HG02973 (cell line): Measurements from ENCODE around the gene AXIN2.
"Not testable (repeated sequence)": the region's sequence is repeated elsewhere in the genome, so short reads cannot be mapped to it uniquely, and the experiment has no call there.

Experiments
- ATAC-seq: cut with Tn5 transposase; IDR thresholded peaks from one replicate; pipeline ENCODE4 v1.9.1; 2021; ENCODE audit warnings: moderate library complexity; ENCODE audit not compliant: unreplicated experiment

The AXIN2 gene

DNA sequence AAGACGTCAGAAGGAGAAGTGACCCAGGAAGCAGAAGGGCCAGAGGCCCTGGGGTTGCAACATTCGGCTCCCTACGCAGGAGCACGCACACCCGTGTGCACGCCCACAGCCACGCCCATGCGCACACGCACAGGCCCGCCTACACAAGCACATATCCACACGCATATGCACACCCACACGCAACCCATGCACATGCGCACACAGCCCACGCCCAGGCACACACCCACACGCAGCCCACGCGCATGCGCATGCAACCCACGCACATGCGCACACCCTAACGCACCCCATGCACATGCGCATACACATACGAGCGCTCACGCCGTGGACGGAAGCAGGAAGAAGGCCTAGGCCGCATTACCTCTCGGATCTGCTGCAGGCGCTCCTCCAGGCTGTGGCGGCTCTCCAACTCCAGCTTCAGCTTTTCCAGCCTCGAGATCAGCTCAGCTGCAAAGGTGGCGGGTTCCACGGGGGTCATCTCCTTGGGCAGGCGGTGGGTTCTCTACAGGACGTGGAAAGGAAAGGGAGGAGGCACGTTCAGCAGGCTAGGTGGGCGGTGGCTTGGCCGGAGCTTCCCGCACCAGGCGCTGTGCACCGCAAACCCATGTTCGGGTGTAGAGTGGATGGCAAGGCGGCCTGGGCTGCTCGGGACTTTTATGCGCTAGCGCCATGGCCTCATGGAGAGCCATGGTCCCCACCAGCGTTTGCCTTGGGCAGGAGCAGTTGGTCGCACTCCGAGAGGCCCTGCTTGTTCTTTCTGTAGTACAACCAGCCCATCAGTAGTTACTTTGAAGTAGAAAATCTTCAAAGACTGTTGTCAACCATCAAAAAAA is 23.4 kb downstream of the AXIN2 start:
- no peak for ATAC-seq

DNA sequence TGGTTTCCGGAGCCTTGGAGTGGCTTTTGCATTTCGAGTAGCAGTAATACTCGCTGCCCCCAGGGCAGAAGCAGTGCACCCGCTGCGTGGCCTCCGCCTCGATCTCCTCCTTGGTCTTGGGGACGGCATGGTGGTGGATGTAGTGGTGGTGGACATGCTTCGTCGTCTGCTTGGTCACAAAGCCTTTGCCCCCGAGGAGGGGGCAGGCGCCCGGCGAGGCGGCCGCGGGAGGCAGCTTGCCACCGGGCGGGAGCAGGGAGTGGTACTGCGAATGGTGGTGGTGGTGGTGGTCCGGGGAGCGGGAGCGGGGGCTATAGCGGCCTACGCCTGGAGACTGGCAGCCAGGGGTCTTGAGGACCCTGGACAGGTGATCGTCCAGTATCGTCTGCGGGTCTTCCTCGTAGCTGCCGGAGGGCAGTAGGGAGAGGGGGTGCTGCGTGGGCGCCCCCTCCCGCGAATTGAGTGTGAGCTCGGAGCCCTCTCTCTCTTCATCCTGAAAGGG is 24.1 kb downstream of the AXIN2 start:
- ATAC-seq, result no peak

DNA sequence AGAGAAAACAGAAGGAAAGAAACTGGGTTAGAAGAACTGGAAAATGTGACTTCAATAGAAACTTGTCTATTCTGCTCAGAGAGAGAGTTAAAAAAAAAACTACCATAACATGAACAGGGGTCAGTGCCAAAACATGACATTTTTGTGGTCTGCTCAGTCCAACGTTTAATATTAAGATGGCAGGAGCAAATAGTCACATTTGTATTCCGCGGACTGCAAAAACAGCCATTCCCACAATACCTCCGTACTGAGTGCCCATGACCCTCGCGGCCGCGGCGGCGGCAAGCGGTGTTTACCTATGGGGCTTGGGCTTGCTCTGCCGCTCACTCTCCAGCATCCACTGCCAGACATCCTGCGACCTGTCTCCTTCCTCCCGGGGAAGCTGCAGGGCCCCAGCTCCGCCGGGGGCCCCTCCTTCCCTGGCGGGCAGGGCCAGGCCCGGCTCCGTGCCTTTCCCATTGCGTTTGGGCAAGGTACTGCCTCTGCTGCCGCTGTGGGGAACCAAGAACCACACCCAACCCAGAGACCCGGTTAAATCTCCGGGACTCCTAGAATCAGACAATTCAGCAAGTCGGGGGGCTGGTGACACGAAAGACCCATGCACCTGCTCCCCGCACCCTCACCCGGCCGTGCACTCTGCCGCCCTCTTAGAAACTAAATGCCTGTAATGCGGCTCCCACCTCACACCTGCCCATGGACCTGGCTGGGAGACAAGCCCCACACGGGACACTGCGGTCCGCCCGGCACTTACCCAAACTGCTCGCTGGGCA is 24.7 kb downstream of the AXIN2 start:
- no peak for ATAC-seq

DNA sequence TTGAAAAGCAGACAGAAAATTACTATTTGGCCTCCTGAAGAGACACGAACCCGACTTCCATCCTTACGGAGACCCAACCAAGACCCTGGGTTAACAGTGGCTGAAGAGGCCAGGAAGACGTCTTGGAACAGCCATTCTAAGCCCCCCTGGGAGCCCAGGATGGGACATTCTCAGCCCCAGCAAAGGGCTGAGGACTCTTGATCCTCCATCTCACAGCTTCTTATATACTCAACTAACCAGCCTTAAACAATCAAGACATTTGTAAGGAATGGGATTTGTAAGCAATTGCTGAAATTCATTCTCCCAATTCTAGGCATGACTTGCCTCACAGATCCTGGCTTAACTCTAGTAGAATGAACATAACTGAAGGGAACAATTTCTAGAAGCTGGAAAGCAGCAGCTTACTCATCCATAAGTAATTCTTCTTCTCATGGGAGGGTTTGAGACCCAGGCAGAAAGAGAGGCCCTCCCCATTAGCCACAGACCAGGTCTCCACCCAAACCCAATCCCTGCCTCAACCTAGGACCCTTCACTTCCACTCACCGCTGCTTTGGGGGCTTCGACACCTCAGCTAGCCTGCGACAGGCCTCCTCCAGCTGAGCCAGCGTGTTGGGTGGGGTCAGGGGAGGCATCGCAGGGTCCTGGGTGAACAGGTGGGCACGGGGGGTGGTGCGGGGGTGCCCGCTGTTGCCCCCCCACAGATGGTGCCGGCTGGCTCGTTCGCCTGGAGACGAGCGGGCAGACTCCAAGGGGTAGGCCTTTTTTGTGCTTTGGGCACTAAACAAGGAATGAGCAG is 25.5 kb downstream of the AXIN2 start:
- ATAC-seq, result no peak

DNA sequence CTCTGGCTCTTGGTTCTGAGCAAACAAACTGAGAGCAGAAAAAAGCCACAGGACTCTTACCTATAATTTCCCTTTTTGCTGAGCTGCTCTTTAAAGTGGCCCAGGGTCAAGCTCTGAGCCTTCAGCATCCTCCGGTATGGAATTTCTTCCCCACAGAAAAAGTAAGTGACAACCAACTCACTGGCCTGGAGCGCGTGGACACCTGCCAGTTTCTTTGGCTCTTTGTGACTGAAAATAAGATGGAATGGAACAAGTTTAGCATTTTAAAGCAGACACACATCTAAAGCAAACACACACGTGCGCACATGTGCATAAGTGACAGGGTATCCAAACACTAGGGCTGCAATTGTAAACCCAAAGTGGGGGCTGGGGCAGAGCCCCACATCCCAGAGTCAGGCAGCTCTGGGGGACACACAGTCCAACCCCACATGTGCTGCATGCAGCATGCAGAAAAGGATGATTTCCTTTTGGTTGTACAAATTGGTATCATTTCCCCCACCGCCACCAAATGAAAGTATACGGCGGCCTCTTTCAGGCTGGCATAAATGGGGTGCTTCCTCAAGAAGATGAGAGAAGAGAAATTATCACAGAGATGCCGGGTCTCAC is 27.5 kb downstream of the AXIN2 start:
- no peak for ATAC-seq

DNA sequence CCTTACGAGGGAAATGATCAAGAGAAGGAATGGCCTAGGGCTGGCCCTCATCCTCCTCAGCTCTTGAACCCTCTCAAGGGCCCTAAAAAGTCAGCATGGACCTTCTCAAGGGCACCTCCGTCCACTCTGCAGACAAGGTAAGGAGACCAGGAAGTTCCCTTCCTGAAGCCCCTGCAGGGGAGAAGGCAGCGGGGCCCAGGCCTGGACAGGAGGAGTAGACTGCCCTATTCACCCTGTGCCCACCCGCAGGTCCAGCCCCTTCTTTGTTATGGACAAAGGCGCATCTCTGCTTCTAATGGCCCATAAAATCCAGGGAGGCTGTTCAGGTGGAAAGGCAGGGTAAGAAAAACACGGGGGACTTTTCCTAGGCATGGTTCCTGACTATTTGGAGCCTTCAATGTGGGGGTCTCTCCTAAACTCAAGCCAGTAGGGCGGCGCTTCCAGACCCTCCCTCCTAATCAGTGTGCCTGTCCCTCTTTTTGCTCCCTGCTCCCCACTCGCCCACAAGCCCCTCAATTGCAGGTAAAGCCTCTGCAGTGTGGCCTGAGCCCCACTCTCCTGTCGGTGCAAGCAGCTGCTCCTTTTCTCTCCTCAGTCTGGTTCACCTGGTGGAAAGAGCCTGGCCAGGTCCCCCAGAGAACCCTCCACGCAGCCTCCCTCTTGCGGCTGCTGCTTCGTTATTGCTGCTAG is 28.2 kb downstream of the AXIN2 start:
- no peak for ATAC-seq

DNA sequence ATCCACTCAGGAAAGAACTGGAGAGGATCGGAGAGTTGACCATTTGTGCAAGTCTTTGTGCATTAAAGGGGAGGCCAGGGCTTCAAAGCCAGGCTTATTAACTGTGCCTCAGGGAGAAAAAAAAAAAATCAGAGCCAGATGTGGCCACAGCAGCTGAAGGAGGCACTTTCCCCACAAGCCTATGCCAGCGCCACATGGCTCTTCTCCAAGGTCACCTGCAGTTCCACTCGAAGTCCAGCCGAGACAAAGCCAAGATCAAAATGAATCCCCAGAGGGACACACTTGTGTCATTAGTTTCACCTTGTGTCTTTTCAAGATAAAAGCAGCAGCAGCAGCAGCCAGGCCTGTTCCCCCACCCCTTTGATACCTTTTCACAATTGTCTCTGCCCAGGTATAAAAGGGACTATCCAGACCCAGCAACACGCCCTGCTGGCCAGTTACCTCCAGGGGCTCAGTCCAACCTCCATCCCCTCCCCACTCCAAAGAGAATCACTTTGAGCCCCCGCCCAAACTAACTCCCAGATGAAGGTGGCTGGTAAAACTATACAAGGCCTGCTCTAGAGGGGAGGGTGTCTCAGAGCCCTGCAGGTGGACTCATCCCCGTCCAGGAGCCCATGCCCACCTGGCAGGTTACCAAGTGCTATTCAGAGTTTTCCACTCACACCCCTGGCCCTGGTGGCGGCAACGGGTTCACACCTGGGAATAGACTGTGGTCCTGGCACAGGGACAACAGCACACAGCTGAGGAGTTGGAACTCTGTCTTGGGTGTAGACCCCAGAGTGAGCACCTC is 29.2 kb downstream of the AXIN2 start:
- no peak for ATAC-seq

DNA sequence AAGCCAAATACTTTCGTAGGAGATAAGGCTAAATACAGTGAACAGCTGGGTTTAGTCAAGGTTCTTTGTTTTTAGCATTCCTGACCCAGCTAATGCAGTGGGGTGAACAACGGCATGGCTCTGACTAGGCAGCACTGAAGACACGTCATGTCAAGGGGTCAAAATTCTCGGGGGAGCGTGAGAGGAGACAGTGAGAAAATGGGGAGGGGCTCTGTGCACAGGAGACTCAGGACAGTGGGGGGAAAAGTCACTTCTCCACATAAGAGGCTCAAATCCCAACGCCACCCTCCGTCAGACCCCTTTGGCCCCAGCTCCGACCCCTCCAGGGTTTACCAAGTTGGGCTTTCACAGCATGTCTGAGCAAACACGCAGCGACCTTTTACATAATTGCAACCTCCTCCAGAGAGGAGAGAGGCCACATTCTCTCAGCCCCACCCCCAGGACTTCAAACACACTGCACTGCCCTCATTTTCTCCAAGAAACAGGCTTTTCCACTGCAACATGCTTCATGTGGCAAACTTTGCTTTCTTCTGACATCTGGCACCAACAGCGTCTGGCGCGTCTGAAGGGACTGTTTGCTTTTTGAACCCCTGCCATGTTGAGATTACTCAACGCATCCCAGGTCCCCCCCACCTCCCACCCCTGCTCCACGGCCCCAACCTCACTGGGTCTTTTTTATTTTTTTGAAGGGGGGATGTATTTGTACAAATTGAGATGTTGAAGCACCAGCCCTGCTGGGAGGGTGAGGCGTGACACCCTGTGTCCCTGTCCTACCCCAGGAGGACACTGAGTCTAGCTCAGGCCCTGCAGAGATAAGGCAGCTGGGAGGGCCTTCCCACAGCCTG is 30.0 kb downstream of the AXIN2 start:
- ATAC-seq, result no peak

DNA sequence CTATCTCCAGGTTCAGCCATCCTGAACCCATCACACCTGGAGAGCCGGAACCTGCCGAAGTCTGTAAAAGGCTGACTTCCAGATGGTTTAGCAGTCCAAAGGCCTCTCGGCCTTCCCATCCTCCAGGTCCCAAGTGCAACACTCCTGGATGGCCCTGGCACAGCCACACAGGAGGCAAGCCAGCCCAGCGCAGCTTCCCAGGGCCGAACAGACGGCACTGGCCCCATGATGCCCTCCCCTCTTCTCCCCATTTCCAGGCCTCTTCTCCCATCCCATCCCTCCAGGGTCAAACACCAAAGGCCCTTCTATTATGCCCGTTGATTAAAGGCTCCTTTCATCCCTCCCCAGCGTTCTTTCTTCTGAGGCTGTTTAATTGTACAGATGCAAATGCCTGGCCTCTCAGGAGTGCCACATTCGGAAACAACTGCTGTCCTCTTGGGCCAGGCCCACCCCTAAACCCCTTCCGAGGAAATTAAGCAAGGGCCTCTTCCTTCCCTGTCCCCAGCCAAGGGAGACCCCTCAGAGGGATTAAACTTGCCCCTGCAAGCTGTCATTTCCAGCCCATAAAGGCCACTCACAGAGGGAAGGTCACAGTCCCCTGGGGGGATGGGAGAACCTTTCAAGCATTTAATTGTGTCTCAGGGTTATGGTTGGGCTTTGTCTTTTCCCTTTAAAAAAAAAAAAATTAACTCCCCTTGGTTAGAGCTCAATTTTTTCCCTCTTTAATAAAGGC is 30.8 kb downstream of the AXIN2 start:
- ATAC-seq, result no peak

DNA sequence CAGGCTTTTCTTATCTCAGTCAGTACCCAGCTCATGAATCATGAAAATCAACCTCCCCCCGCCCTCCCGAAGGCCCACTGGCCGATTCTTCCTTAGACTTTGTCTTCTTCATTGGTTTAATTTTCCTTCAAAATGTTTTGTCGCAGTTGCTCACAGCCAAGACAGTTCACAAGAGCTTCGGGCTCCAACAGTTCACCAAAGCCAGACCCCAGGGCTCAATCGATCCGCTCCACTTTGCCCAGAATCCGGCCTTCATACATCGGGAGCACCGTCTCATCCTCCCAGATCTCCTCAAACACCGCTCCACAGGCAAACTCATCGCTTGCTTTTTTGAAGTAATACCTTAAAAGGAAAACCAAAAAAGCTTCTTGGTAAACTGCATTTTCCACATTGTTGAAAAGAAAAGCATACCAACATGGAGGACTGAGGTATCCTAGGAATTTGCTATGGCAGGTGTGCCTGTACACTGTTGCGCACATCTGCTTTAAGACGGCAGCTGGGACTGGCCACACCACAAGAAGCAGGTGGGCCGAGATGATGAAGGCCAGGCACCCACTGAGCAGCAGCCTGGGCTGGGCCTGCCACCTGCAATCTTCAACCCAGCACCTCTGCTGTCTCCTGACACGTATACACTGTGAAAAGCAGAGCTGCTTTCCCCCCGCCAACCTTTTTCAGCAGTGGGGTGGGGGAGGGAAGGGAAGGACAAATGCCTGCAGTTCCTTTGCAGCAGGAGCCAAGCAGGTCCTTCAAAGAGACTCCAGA is 31.5 kb downstream of the AXIN2 start:
- no peak for ATAC-seq

DNA sequence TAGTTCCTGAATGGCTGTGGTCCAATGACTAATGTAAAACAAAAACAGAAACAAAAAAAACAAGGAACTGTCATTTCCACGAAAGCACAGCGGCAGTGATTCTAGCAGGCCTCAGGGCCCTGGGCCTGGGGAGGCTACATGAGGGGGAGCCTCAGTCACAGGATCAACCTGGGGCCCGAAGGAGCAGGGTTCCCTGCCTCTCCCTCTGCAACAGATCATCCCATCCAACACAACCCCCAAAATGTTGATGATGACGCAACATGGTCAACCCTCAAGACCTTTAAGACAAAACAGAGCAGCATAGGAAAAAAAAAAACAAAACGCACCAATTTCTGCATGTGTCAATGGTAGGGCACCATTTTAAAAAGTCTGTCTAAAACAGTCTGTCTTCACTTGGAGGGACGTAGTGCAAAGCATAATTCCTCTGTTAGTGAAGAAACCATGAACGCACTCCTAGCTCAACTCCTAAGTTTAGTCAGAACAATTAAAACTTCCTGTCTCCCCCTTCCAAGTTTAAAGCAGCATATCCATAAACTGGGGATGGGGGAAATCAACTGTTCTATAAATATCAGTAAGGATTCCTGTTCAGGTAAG is 32.3 kb downstream of the AXIN2 start:
- no peak for ATAC-seq

DNA sequence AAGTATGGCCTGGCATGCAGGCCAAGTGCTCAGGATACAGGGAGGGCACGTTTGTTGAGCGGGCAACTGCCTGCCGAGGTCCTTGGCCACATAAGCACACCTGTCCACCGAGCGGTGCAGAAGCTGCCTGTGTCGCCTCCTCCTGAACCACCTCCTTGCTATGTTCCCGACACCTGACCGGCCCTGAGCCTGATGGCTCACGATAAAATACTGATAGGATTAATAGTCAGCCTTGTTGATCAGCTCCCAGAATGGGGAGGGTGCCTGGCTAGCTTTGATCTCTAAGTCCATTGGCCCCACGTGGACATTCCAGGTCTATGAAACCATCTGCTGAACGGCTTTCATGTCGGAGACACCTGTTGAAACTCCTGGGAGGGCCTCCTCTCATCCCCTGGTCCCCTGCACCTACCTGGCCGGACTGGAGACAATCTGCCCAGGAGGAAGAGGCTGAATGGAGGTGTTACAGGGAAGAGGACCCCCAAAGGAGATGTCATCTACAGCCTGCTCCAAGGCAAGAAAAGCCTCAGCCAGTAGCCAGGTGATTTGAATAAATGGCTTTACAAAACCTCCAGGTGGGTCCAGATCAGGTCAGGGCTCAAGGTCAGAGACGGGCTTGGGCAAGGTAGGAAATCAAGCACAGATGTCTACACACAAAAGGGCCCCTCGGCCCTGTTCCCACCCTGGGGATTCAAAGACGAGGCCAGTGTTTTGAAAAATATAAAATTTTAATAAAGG is 33.4 kb downstream of the AXIN2 start:
- ATAC-seq, result no peak

DNA sequence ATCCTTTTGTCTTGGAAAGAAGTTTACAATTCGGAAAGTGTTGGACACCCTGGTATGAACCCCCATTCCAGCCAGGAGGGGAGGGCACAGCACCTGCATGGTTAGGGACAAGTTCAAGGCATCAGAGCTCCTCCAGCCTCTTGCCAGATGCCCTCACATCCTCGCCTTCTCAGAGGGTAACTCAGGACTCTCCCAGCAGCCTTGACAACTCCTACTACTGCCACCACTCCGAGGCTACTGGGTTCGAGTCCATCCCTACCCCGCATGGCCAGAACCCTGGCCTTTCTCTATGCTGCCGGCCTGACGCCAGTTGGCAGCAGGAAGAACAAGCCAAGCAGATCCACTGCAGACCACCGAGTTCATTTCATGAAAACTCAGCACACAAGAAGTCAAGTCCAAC is 34.1 kb downstream of the AXIN2 start:
- no peak for ATAC-seq

DNA sequence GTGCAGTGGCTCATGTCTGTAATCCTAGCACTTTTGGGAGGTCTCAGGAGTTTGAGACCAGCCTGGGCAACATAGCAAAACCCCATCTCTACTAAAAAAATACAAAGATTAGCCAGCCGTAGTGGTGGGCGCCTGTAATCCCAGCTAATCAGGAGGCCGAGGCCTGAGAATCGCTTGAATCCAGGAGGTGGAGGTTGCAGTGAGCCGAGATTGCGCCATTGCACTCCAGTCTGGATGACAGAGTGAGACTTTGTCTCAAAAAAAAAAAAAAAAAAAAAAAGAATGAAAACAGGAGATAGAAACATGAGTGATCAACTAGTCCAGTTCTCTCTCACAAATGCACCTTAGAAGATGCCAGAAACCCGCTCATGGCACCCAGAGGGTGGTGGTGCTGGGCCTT is 34.6 kb downstream of the AXIN2 start:
- not testable (repeated sequence) for ATAC-seq

DNA sequence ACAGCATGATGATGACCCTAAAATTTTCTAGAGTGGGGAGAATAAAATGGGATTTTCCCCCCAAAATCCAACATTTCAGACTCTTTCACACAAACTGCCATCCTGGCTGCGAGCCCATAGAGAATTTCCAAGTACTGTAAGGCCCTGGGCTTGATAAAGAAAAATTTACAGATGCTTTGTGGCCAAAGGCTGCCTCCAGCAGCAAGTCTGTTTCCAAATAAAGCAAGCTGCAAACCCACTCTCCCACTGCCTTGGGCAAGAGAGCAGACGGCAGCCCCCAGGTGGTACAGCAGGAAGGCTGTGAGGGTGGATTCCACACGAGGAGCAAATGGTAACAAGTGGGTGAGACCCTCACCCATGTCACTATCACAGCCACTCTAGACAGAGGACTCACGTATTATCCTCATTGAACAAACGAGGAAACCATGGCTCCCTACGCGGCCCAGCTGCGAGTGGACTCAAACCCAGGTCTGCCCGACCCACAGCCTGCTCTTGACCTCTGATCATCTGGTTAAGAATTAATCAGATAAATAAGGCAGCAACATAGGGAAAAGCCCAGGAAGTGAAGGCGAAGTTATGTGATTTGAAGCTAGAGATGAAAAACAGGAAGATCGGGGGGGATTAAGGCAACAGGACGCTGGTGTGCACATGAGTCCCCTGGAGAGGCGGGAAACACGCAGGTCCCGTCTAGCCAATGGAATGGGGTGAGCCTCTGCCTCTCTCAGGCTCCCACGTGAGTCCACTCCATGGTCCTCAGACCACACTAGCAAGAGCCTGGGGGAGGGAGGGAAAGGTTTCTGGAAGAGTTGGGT is 37.4 kb downstream of the AXIN2 start:
- no peak for ATAC-seq
